HG02884 (cell line): ENCODE data around the gene AOAH.

Experiments
- ATAC-seq: cut with Tn5 transposase; IDR thresholded peaks from one replicate; pipeline ENCODE4 v1.9.1; 2021; ENCODE audit warnings: mild to moderate bottlenecking, moderate library complexity; ENCODE audit not compliant: unreplicated experiment

The AOAH gene, protein sequence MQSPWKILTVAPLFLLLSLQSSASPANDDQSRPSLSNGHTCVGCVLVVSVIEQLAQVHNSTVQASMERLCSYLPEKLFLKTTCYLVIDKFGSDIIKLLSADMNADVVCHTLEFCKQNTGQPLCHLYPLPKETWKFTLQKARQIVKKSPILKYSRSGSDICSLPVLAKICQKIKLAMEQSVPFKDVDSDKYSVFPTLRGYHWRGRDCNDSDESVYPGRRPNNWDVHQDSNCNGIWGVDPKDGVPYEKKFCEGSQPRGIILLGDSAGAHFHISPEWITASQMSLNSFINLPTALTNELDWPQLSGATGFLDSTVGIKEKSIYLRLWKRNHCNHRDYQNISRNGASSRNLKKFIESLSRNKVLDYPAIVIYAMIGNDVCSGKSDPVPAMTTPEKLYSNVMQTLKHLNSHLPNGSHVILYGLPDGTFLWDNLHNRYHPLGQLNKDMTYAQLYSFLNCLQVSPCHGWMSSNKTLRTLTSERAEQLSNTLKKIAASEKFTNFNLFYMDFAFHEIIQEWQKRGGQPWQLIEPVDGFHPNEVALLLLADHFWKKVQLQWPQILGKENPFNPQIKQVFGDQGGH

DNA sequence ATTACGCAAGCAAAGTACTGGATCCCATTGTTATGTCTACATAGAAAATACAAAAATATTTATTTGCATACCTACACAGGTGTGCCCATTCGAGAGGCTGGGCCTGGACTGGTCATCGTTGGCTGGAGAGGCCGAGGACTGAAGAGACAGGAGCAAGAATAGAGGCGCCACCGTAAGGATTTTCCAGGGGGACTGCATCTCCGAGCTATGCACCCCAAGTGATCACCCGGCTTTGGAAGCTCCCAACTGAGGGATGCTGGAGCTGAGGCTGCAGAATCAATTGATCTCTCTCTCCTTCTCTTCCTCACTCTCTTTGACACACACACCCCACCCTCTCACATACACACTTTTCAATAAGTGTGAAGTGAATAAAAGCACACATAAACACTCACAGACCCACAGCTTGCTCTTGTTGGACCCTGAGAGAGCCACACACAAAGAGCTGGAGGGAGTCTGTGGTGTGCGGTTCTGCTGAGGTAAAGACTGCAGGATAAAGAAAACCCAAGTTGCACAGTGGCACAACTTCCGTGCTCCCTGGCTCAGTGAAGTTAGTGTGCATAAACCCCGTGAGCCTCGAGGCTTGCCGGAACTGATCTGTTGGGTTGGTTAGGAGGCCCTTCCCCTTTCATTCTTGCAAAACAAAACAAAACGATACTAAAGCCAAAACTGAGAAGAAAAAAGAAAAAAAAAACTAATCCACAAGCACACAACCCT, at the start of gene AOAH:
AOAH (minus strand) TSS at position 544 of the 714 bp plus-strand sequence; CDS start at position 198, 346 bp downstream.
- peak; percentile 90 for ATAC-seq

GRCh38 chr7:36766451-36766850, 42.2 kb upstream of the AOAH start:
- ATAC-seq, result no peak

DNA sequence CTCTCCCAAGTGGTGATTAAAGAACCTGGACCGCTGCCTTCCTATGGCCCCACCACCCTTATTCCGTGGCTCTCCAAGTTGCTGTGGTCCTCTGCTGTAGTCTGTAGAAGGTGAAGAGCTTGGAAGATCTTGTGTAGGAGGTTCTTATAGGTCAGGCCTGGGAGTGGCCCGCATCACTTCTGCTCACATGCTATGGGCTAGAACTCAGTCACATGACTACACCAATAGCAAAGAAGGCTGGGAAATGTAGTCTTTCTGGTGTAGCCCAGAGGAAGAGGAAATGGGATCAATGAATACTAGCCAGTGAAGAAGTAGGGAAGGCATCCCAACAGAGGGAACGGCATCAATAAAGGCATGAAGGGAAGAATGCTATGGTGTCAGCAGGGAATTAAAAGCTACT, 41.3 kb upstream of the AOAH start:
- no peak for ATAC-seq

DNA sequence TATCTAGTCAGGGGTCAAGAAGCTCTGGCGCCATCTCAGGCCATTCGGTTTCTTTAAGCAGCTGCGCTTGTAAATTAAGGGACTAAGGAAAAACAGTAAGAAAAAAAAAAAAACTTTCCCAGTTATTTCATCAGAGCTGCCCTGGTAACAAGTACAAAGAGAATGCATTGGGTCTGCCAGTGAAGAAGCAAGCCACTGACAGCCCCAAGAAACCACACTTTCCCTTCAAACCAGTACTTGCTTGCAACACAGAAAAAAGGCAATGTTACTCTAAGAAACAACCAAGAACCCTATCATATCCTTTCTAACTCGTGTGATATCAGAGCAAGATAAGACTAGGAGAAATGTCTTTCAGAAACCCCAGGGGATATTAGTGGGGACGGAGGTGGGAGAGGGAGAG, 40.6 kb upstream of the AOAH start:
- ATAC-seq, result no peak

DNA sequence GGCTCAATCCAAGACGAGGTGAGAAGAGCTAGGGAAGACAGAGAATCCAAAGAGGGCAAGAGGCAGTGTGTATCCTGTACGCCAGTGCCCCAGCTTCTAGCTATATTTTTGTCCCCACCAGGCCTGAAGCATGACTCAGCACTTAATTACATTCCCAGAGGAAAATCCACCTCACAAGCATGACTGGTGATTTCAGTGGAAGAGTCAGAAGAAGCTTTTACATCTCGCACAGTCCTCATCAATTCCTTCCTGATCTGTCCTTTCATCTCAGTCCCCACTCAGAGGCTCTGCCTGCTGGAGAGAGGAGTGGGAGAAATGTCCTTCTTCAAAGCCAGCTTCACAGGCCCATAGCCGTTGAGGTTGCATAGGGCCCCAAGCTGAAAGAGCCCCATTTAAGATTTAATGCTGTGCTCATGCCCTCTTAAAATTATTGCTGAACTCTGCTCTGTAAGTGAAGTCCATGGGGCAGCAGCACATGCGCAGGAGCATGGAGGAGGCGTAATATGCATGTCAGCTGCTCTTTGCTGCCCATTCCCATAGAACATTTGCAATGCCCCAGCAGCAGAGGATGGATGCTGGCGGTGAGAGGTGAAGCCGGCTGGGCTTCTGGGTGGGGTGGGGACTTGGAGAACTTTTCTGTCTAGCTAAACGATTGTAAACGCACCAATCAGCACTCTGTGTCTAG, 39.0 kb upstream of the AOAH start:
- ATAC-seq, result no peak

DNA sequence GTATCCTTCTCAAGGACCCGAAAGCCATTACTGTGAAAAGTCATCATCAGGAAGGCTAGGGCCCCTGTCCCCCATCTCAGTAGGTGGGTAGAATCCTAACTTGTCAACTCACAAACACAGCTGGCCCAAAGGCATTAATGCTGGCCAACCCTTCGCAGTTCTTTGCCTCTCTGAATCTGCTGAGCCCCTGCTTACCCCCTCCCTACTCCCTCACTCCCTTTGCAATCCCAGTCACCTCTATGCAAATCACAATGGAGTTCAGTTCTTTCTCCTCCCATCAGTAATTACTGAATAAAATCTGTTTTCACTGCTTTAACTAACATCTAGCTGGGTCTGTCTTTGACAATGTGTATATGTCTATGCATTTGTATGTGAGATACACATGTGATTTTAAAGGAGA, 38.1 kb upstream of the AOAH start:
- ATAC-seq, result no peak

DNA sequence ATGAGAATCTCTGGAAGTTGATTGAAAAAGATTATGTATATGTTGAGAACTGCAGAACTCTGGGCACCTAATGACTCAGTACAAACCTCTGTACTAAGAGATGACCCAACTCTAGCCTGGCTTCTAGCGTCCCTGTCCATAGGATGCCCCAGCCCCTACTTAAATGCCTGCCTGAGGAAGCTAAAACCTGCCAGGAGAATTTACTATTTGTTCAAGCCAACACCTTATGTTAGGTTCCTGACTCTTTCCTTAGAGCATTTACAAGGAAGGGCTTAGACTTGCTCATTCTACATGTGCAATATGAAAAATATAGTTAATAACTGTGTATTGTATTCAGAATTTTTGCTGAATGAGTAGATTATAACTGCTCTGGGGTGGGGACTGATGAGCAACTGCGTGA, 37.5 kb upstream of the AOAH start:
- no peak for ATAC-seq

DNA sequence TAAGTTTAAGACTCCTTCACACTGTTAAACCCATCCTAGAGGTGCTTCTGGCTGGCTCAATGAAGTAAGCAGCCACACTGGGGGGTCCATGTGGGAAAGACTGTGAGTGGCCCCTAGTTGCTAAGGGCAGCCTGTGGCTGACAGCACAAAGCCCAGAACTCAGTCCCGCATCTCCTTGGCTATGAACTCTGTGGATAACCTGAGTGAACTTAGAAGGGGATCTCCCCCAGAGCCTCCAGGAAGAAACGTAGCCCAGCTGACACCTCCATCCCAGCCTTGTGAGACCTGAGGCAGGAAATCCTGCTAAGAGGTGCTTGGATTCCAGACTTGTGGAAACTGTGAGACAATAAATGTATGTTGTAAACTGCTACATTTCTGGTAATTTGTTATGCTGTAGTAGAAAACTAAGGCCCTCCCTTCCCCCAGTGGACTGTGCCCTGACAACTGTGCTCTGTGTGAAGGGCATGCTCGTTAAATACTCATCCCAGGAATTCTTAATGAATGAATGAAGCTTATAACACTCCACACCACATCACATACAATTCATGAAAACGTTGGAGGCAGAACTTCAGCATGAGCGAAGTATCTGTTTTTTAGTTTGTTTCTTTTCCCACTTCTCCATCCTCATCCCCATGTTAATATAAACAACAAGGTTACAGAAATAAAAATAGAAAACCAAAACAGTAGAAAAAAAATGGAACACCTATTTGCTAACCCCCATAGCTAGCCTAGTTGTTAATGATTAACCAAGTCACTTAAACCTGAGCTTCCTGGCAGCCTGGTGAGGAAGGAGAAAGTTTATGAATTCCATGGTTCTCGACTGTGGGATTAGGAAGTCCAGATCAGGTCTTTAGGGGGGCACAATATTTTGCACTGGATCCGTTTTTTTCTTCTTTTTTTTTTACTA, 36.8 kb upstream of the AOAH start:
- ATAC-seq, result no peak

DNA sequence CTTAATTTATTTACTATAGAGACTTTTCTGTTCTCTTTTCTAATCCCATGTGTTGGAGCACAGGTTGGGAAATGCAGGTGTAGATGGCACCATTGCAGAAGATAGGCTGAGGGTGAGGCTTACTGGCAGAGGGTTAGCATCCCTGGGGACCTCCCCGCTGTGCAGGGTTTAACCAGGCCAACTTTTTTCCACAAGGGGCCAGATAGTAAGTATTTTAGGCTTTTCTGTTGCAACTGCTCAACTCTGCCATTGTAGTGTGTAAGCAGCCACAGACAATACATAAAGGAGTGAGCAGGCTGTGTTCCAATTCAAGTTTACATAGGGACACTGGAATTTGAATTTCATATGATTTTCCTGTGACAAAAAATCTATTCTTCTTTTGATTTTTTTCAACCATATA, 34.6 kb upstream of the AOAH start:
- no peak for ATAC-seq

- ATAC-seq, result no peak
Observed at GRCh38 chr7:36755484-36755883, 31.2 kb upstream of the AOAH start.

GRCh38 chr7:36752026-36752711, 27.9 kb upstream of the AOAH start:
- ATAC-seq, result no peak

DNA sequence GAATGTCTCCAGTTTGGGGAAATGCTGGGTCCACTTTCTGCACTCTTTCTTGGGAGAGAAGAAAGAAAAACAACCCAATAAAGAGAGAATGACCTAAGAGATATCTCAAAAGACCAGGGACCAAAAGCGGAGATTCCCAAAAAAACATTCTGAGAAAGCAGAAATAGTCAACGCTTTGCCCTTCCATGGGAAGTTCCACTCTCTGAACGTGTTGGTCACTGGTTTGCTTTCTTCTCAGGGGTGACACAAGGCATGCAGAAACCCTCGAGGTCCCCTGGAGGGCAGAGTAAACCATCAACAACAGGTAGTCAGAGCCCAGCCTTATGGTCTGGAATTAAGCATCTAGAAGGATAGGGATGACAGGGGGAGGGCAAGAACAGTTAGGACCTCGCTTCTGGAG, 26.2 kb upstream of the AOAH start:
- no peak for ATAC-seq

GRCh38 chr7:36749282-36749960, 25.1 kb upstream of the AOAH start:
- ATAC-seq, result no peak

DNA sequence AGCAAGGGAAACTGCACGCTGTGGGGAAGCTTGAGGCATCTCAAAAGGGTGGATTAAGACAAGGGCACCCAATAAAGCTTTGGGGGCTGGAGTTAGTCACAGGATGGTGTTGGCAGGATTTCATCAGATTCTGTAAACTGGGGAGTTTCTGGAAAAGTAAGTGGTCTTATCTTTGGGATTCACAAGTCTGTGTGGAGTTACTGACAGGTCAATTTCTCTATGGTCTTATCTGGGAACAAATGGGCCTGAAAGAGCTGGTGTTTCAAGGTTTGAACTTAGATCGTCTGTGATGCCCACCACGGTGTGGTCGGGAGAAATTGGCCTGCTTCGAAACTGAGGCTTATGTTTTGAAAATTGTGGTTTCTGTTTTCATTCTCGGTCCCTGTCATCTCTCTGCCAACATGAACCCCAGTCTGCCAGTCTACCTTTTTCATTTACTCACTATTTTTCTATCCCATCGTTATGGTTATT, 23.8 kb upstream of the AOAH start:
- no peak for ATAC-seq

DNA sequence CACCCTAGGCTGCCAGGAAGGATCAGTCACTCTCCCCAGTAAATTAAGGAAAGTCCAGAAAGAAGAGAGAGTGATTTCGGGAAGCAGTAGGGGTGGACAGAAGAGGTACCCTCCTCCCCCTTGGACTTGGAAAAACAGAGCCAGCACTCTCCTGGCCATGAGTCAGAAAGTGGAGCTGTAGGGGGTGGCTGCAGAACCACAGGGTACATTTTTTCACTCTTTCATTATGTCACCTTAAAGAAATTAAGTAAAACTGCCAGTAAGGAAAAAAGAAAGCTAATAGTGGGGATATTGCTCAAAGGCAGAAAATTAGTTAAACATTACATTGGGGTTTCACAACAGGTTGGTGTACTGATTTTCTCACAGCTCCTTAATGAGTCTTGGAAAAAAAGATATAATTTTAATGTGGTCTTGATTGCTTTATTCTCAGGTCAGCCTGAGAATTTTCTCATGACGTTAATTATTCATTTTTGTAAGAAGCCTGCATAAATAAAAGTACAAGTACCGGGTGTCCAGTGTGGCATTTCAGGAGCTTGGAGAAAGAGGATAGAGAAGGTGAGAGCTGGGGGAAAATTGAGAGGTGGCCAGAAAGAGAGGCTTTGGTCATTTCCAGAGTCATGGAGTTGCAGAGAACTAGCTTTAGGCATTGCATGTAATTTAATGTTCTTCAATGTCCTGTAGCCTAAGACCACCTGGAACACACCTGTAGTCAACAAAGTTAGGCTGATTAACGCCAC, 23.2 kb upstream of the AOAH start:
- no peak for ATAC-seq

DNA sequence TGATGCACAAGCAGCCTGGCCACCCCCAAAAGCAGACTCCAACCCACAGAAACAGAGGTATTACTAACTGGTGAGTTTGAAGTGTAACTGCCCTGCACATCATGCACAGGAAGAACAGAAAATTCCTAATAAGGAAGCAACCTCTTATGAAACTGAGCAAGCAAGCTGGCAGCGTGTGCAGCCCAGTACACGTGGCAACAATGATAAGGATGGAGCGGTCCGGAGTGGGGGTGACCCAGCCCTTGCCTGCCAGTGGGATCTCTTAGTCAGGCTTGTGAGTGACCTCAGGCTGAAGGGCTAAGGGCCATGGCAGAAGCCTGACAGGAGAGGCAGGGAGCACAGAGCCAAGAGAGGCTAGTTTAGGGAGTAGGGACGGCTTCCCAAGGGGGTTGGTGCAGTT, 22.1 kb upstream of the AOAH start:
- no peak for ATAC-seq

DNA sequence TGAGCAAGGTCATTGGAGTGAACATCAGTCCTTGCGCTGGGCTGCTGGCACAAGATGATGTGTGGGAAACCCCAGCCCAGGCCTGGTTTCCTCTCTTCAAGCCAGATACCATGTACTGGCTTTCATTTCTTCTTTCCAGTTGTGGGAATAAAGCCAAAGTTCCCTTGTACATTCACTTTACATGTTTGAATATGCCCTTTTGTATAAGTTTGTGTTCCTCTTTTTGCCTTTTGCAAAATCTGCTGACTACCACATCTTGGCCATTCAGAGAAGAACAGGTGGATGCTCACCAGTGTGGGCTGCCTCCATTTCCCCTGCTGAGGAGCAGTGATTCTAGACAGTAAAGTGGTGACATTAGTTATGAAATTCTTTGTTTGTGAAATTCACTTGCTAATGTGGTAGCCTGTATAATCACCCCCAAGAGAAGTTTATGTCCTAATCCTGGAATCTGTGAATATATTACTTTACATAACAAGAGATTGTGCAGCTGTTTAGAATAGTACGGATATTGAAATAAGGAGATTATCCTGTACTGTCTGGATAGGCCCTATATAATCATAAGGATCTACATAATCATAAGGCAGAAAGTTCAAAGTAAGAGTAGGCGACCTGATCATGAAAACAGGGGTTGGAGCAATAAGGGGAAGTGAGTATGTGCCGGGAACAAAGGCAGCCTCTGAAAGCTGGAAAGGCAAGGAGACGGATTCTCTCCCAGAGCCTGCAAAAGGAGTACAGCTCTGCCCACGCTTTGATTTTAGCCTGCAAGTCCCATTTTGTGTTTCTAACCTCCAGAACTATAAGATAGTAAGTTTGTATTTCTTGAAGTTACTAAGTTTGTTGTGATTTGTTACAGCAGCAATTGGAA, 18.8 kb upstream of the AOAH start:
- peak; percentile 72 for ATAC-seq

- ATAC-seq, result no peak
Observed at GRCh38 chr7:36741866-36742265, 17.6 kb upstream of the AOAH start.
